Panc1 (cell line): ENCODE measurements around the gene ENAH. TPM values are rescaled to one million over a fixed set of nuclear protein-coding genes. Genes with fewer than 3 reads are reported as not detected.

Experiments
- ATAC-seq: fragments of 200-7000 bp; cut with Tn5 transposase; 2 replicates; pipeline ENCODE4 v1.9.1; 2020; ENCODE audit warnings: mild to moderate bottlenecking, moderate library complexity
- BruUV-seq: library from RNA; stranded (reverse); fragments of 400-500 nt; replicated peaks from 2 replicates; lab custom pipeline; 2021; lab: Mats Ljungman, UMichigan
- CTCF ChIA-PET: fragments of 300-600 bp; sonication (Branson Sonifier 250); formaldehyde crosslinking; loops from one replicate; lab custom pipeline; 2022; ENCODE audit warnings: antibody characterized with exemption; lab: Charles Lee
- POLR2A ChIA-PET: fragments of 300-600 bp; sonication (Branson Sonifier 250); formaldehyde crosslinking; loops from one replicate; lab custom pipeline; 2022; ENCODE audit warnings: antibody characterized with exemption; lab: Charles Lee
- DNase-seq: peaks from one replicate; pipeline ENCODE4 v3.0.0-alpha.2; 2010; ENCODE audit warnings: low read depth, low spot score
- H3K27ac ChIP-seq: 2 replicates; pipeline ENCODE4 v1.5.1; 2011; ENCODE audit warnings: mild to moderate bottlenecking, low read length, inconsistent platforms
- H3K27me3 ChIP-seq: fragments of 200-500 bp; sonication (Bioruptor generic); 2 replicates; pipeline ENCODE4 v1.6.0; 2014; ENCODE audit warnings: low read length, inconsistent platforms; ENCODE audit not compliant: control insufficient read depth, insufficient read depth
- H3K36me3 ChIP-seq: fragments of 200-500 bp; sonication (Bioruptor generic); 2 replicates; pipeline ENCODE4 v1.5.1; 2014; ENCODE audit warnings: inconsistent platforms, mild to moderate bottlenecking, low read length, moderate library complexity; ENCODE audit not compliant: control insufficient read depth, insufficient read depth
- H3K4me1 ChIP-seq: 2 replicates; pipeline ENCODE4 v1.5.1; 2011; ENCODE audit warnings: inconsistent platforms, mild to moderate bottlenecking, low read length, moderate library complexity; ENCODE audit not compliant: control insufficient read depth, insufficient read depth
- H3K4me3 ChIP-seq, 2 experiments: 2 replicates each; pipeline ENCODE4 v1.5.1; 2011 to 2012; ENCODE audit warnings: low read depth in 2 of 2, low read length in 2 of 2, mild to moderate bottlenecking in 2 of 2, inconsistent platforms in 1 of 2, moderate library complexity in 1 of 2
- H3K9me3 ChIP-seq: fragments of 200-500 bp; sonication (Bioruptor generic); 2 replicates; pipeline ENCODE4 v1.5.1; 2014; ENCODE audit warnings: low read depth, mild to moderate bottlenecking, inconsistent platforms, low read length, moderate library complexity; ENCODE audit not compliant: control insufficient read depth, insufficient read depth
- POLR2AphosphoS5 ChIP-seq: IDR thresholded peaks from 2 replicates; pipeline ENCODE4 v1.6.1; 2012; ENCODE audit warnings: mild to moderate bottlenecking, low read depth, low read length, moderate library complexity
- TCF7L2 ChIP-seq: IDR thresholded peaks from 2 replicates; pipeline ENCODE4 v1.6.1; 2011; ENCODE audit warnings: mild to moderate bottlenecking, low read depth, low read length, inconsistent platforms
- in situ Hi-C: cut with HindIII; loops from 2 replicates; pipeline ENCODE4 v1.10.0; 2016; ENCODE audit warnings: low sequenced_read_pairs, low pct_unique_long_range_greater_than_20kb
- intact Hi-C: fragments of 100-400 bp; cut with micrococcal nuclease; formaldehyde crosslinking; loops from one replicate; pipeline ENCODE4 v1.10.0; 2022; ENCODE audit not compliant: unreplicated experiment
- total RNA-seq: library from RNA; stranded (reverse); gene quantifications from one replicate; pipeline ENCODE4 v1.2.1, GENCODE V29; 2021; ENCODE audit not compliant: unreplicated experiment
- TF ChIP-seq, protein P1 (sequence below), 2 experiments: IDR thresholded peaks; 2 replicates each; pipeline ENCODE4 v1.6.1; 2011 to 2012; ENCODE audit warnings: low read depth in 2 of 2, control low read depth in 1 of 2, low read length in 1 of 2, mild to moderate bottlenecking in 1 of 2, moderate library complexity in 1 of 2; ENCODE audit not compliant: insufficient read depth in 1 of 2
- TF ChIP-seq, protein P2 (sequence below): fragments of 450-650 bp; IDR thresholded peaks from 2 replicates; pipeline ENCODE4 v1.5.1; 2017; ENCODE audit warnings: mild to moderate bottlenecking

Gene ENAH
- total RNA-seq, 1 experiment from 2014 or later = 133 TPM

DNA sequence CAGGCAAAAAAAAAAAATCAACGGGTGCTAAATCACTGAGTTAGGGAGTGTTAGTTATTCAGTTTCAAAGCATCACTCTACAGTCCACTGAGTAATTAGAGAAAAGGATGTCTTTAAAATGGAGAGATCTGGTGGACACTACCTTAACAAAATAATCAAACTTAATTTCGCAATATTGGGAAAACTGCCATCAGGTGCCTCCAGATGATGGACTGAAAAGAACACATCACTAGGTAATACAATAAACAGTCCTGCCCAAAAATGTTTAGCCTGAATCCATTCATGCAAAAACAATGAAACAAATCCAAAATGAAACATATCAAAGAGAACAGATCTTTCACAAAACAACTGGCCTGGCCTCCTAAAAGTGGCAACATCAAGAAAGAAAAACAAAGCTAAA is 54.1 kb downstream of the ENAH start:
- ChIA-PET POLR2A (no interaction called here), CTCF (no interaction called here)
- Histone ChIP-seq H3K27ac (no peak overlapping the region), H3K9me3 (no peaks in the 10 kb centered on the region), H3K4me3 (no peak overlapping the region), H3K27me3 (no peaks in the 10 kb centered on the region), H3K36me3 (no peaks in the 10 kb centered on the region; the same call in 1 of the 2 replicates), H3K4me1 (peaks cover 14% of the 10 kb centered on the region)
- no peak for ATAC-seq
- no peak for DNase-seq
- intact Hi-C loops = no loop called here
- BruUV-seq = no TSS peak
- TF ChIP-seq, protein P1, sequence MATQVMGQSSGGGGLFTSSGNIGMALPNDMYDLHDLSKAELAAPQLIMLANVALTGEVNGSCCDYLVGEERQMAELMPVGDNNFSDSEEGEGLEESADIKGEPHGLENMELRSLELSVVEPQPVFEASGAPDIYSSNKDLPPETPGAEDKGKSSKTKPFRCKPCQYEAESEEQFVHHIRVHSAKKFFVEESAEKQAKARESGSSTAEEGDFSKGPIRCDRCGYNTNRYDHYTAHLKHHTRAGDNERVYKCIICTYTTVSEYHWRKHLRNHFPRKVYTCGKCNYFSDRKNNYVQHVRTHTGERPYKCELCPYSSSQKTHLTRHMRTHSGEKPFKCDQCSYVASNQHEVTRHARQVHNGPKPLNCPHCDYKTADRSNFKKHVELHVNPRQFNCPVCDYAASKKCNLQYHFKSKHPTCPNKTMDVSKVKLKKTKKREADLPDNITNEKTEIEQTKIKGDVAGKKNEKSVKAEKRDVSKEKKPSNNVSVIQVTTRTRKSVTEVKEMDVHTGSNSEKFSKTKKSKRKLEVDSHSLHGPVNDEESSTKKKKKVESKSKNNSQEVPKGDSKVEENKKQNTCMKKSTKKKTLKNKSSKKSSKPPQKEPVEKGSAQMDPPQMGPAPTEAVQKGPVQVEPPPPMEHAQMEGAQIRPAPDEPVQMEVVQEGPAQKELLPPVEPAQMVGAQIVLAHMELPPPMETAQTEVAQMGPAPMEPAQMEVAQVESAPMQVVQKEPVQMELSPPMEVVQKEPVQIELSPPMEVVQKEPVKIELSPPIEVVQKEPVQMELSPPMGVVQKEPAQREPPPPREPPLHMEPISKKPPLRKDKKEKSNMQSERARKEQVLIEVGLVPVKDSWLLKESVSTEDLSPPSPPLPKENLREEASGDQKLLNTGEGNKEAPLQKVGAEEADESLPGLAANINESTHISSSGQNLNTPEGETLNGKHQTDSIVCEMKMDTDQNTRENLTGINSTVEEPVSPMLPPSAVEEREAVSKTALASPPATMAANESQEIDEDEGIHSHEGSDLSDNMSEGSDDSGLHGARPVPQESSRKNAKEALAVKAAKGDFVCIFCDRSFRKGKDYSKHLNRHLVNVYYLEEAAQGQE (IDR thresholded peaks at IDR 0.05; ENCODE audit: insufficient read depth in 1 of 2, low read depth in 2 of 2, low read length in 1 of 2) = no peak
- in situ Hi-C loops = no loop called here

DNA sequence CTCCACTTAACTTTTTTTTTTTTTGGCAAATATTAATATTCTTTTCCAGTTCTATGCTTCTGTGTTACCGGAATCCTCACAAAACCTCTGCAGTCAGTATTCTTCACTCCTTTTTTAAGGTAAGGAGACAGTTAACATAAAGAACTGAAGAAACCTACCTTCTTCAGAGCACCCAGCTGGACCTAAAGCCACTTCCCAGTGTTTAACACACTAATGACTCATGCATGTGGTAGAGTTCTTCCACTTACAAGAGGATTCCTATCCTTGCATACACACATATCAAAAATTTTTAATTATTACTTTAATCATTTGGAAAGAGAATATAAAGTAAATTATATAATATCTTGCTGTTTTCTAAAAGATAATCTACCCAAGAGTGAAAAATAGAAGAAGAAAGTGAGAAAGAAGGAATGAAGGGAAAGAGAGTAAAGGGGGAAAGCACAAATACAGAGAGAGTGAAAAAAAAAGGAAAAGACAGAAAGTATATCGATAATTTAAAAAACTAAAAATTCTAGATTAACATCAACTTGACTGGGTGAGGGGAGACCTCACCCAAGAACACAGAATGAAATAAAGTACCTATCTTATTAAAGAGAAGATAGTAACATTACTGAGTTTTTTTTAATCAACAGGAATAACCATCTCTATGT is 54.9 kb downstream of the ENAH start:
- no TSS peak for BruUV-seq
- ATAC-seq (no peak), DNase-seq (no peak)
- ChIA-PET CTCF (no interaction called here), POLR2A (no interaction called here)
- Histone ChIP-seq H3K27me3 (no peaks in the 10 kb centered on the region), H3K4me1 (peaks cover 6% of the 10 kb centered on the region; the same call in 1 of the 2 replicates), H3K27ac (no peak overlapping the region), H3K36me3 (no peaks in the 10 kb centered on the region; the same call in 1 of the 2 replicates), H3K4me3 (no peak overlapping the region), H3K9me3 (no peaks in the 10 kb centered on the region)
- intact Hi-C loops = no loop called here
- TF ChIP-seq, protein P1 (IDR thresholded peaks at IDR 0.05; ENCODE audit: insufficient read depth in 1 of 2, low read depth in 2 of 2, low read length in 1 of 2) = no peak
- no peak for TF ChIP-seq POLR2AphosphoS5
- TF ChIP-seq, protein P2, sequence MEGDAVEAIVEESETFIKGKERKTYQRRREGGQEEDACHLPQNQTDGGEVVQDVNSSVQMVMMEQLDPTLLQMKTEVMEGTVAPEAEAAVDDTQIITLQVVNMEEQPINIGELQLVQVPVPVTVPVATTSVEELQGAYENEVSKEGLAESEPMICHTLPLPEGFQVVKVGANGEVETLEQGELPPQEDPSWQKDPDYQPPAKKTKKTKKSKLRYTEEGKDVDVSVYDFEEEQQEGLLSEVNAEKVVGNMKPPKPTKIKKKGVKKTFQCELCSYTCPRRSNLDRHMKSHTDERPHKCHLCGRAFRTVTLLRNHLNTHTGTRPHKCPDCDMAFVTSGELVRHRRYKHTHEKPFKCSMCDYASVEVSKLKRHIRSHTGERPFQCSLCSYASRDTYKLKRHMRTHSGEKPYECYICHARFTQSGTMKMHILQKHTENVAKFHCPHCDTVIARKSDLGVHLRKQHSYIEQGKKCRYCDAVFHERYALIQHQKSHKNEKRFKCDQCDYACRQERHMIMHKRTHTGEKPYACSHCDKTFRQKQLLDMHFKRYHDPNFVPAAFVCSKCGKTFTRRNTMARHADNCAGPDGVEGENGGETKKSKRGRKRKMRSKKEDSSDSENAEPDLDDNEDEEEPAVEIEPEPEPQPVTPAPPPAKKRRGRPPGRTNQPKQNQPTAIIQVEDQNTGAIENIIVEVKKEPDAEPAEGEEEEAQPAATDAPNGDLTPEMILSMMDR = no peak
- TF ChIP-seq TCF7L2 = no peak
- in situ Hi-C loops = no loop called here
